HepG2 (cell line): ENCODE measurements around the gene CACNB4.

Experiments used
- ATF2 ChIP-seq: sonication (generic); formaldehyde crosslinking; IDR thresholded peaks from 2 replicates; pipeline ENCODE4 v1.4.0; 2020; ENCODE audit warnings: missing genetic modification reagents
- CCAR2 ChIP-seq: fragments of 200-400 bp; formaldehyde crosslinking; optimal IDR thresholded peaks from 2 replicates; pipeline ENCODE3; 2018; ENCODE audit warnings: low read depth, mild to moderate bottlenecking, low read length, moderate library complexity
- CTCF ChIP-seq: sonication (generic); formaldehyde crosslinking; IDR thresholded peaks from 2 replicates; pipeline ENCODE4 v1.5.0; 2020; ENCODE audit warnings: mild to moderate bottlenecking, missing genetic modification reagents, moderate library complexity
- HCFC1 ChIP-seq: fragments of 150-350 bp; IDR thresholded peaks from 2 replicates; pipeline ENCODE4 v1.6.1; 2014; ENCODE audit warnings: low read depth, low read length
- HNF1B ChIP-seq: sonication (generic); formaldehyde crosslinking; IDR thresholded peaks from 2 replicates; pipeline ENCODE4 v1.5.1; 2020; ENCODE audit warnings: mild to moderate bottlenecking, moderate library complexity, missing genetic modification reagents
- MTA3 ChIP-seq: sonication (generic); formaldehyde crosslinking; IDR thresholded peaks from 2 replicates; pipeline ENCODE4 v1.4.0; 2020; ENCODE audit warnings: missing genetic modification reagents
- POLR2A ChIP-seq, 2 experiments: IDR thresholded peaks; 2 replicates each; pipeline ENCODE4 v1.6.1; 2011; ENCODE audit warnings: low read depth in 2 of 2, low read length in 2 of 2, mild to moderate bottlenecking in 1 of 2, moderate library complexity in 1 of 2; ENCODE audit not compliant: insufficient read depth in 1 of 2
- RFX5 ChIP-seq: IDR thresholded peaks from 2 replicates; pipeline ENCODE4 v1.6.1; 2011; ENCODE audit warnings: low read depth, low read length, improper control_type of control experiment
- TGIF2 ChIP-seq: IDR thresholded peaks from 2 replicates; pipeline ENCODE4 v1.6.1; 2016; ENCODE audit warnings: control low read depth, missing compliant biosample characterization
- USF2 ChIP-seq, 2 experiments: sonication (generic) in 1 of 2; formaldehyde crosslinking in 1 of 2; IDR thresholded peaks; 2 replicates each; pipeline versions ENCODE4 v1.5.1 to v1.6.1; 2011 to 2020; ENCODE audit warnings: borderline replicate concordance in 1 of 2, low read depth in 1 of 2, low read length in 1 of 2, mild to moderate bottlenecking in 1 of 2, missing genetic modification reagents in 1 of 2, moderate library complexity in 1 of 2
- ZNF331 ChIP-seq: sonication (generic); formaldehyde crosslinking; IDR thresholded peaks from 2 replicates; pipeline ENCODE4 v1.4.0; 2020; ENCODE audit warnings: missing genetic modification reagents
- TF ChIP-seq, protein P1 (sequence below): sonication (generic); formaldehyde crosslinking; IDR thresholded peaks from 2 replicates; pipeline ENCODE4 v1.4.0; 2020; ENCODE audit warnings: missing genetic modification reagents
- TF ChIP-seq, protein P2 (sequence below): IDR thresholded peaks from 2 replicates; pipeline ENCODE4 v1.6.1; 2012; ENCODE audit warnings: low read depth, low read length, improper control_type of control experiment

GRCh38 chr2:151995161-151995557, 103.7 kb downstream of the CACNB4 start:
- TF ChIP-seq POLR2A (IDR thresholded peaks at IDR 0.05; ENCODE audit: insufficient read depth in 1 of 2, low read depth in 2 of 2, low read length in 2 of 2) (no peak), HNF1B (CRISPR knock-in tag) (no peak), USF2 (IDR thresholded peaks at IDR 0.05; ENCODE audit: low read depth, low read length) (no peak), USF2 (CRISPR knock-in tag; IDR thresholded peaks at IDR 0.05; ENCODE audit: borderline replicate concordance) (no peak), RFX5 (no peak), MTA3 (CRISPR knock-in tag) (no peak), CCAR2 (no peak), HCFC1 (no peak), ZNF331 (no peak), ATF2 (CRISPR knock-in tag) (no peak), CTCF (CRISPR knock-in tag) (no peak), TGIF2 (CRISPR knock-in tag) (no peak)
- TF ChIP-seq, protein P1, sequence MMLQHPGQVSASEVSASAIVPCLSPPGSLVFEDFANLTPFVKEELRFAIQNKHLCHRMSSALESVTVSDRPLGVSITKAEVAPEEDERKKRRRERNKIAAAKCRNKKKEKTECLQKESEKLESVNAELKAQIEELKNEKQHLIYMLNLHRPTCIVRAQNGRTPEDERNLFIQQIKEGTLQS (CRISPR knock-in tag), result no peak
- TF ChIP-seq, protein P2, sequence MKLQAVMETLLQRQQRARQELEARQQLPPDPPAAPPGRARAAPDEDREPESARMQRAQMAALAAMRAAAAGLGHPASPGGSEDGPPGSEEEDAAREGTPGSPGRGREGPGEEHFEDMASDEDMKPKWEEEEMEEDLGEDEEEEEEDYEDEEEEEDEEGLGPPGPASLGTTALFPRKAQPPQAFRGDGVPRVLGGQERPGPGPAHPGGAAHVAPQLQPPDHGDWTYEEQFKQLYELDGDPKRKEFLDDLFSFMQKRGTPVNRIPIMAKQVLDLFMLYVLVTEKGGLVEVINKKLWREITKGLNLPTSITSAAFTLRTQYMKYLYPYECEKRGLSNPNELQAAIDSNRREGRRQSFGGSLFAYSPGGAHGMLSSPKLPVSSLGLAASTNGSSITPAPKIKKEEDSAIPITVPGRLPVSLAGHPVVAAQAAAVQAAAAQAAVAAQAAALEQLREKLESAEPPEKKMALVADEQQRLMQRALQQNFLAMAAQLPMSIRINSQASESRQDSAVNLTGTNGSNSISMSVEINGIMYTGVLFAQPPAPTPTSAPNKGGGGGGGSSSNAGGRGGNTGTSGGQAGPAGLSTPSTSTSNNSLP, result no peak
